HG03139 (cell line): ENCODE data around the gene LRRN4.
"Not testable (repeated sequence)": the region's sequence is repeated elsewhere in the genome, so short reads cannot be mapped to it uniquely, and the experiment has no call there.

Experiments
- ATAC-seq: cut with Tn5 transposase; IDR thresholded peaks from one replicate; pipeline ENCODE4 v1.9.1; 2021; ENCODE audit not compliant: unreplicated experiment

The LRRN4 gene

GRCh38 chr20:6060213-6060612 is 6.4 kb upstream of the LRRN4 start:
- ATAC-seq = no peak

- ATAC-seq = no peak
These were observed 4.9 kb upstream of the LRRN4 start for GRCh38 chr20:6058684-6059295.

GRCh38 chr20:6057691-6058090 is 3.8 kb upstream of the LRRN4 start:
- ATAC-seq = no peak

- no peak for ATAC-seq
These were observed 3.3 kb upstream of the LRRN4 start for GRCh38 chr20:6057139-6057538.

GRCh38 chr20:6055981-6056569 is 2.2 kb upstream of the LRRN4 start:
- ATAC-seq = no peak

- no peak for ATAC-seq
These were observed 1.4 kb upstream of the LRRN4 start for GRCh38 chr20:6055161-6055783.

GRCh38 chr20:6054689-6055051 is 810 bp upstream of the LRRN4 start:
- not testable (repeated sequence) for ATAC-seq

GRCh38 chr20:6053064-6053775 is 640 bp downstream of the LRRN4 start:
- no peak for ATAC-seq

- ATAC-seq = no peak
These were observed 2.4 kb downstream of the LRRN4 start for GRCh38 chr20:6051505-6051904.

GRCh38 chr20:6048391-6048790 is 5.5 kb downstream of the LRRN4 start:
- ATAC-seq = no peak

- ATAC-seq = no peak
These were observed 7.4 kb downstream of the LRRN4 start for GRCh38 chr20:6046432-6046831.

GRCh38 chr20:6045566-6045965 is 8.3 kb downstream of the LRRN4 start:
- no peak for ATAC-seq

- ATAC-seq = no peak
These were observed 9.7 kb downstream of the LRRN4 start for GRCh38 chr20:6044115-6044514.

- no peak for ATAC-seq
These were observed 12.0 kb downstream of the LRRN4 start for GRCh38 chr20:6041808-6042265.

GRCh38 chr20:6040958-6041807 is 12.7 kb downstream of the LRRN4 start:
- no peak for ATAC-seq

- no peak for ATAC-seq
These were observed 13.3 kb downstream of the LRRN4 start for GRCh38 chr20:6040540-6040939.

- ATAC-seq = no peak
These were observed 14.1 kb downstream of the LRRN4 start for GRCh38 chr20:6039766-6040165.

- ATAC-seq = no peak
These were observed 15.6 kb downstream of the LRRN4 start for GRCh38 chr20:6038256-6038655.

GRCh38 chr20:6037082-6037481 is 16.8 kb downstream of the LRRN4 start:
- ATAC-seq = no peak

GRCh38 chr20:6036213-6036612 is 17.6 kb downstream of the LRRN4 start:
- ATAC-seq = no peak
